Astrocyte of the spinal cord (primary cell): Measurements from ENCODE around the gene MAPK1IP1L.

ENCODE experiments used
- DNase-seq: peaks from one replicate; pipeline ENCODE4 v3.0.0; 2011; ENCODE audit warnings: low read depth, low spot score
- H3K4me3 ChIP-seq: 2 replicates; pipeline ENCODE4 v1.5.1; 2011; ENCODE audit warnings: low read depth, mild to moderate bottlenecking, low read length, moderate library complexity
- CTCF ChIP-seq: IDR thresholded peaks from 2 replicates; pipeline ENCODE4 v1.5.1; 2012; ENCODE audit warnings: low read depth, mild to moderate bottlenecking, low read length, inconsistent platforms
- in situ Hi-C: cut with HindIII; loops from 2 replicates; pipeline ENCODE4 v1.10.0; 2017; ENCODE audit warnings: low sequenced_read_pairs

Gene MAPK1IP1L

GRCh38 chr14:55102141-55102621 lies 50.7 kb downstream of the MAPK1IP1L start:
- peak; percentile 97 for DNase-seq
- TF ChIP-seq CTCF, result no peak
- H3K4me3 ChIP-seq, result no peak overlapping the region
- in situ Hi-C loops, result no loop called here

GRCh38 chr14:55103005-55103640 lies 51.7 kb downstream of the MAPK1IP1L start:
- peak overlapping the region; percentile 2 for H3K4me3 ChIP-seq
- in situ Hi-C loops, result no loop called here
- peak; percentile 95 for DNase-seq
- TF ChIP-seq CTCF, result no peak

GRCh38 chr14:55103971-55104954 lies 52.8 kb downstream of the MAPK1IP1L start:
- no peak for TF ChIP-seq CTCF
- DNase-seq, result no peak
- in situ Hi-C loops, result no loop called here

GRCh38 chr14:55105991-55106390 lies 54.5 kb downstream of the MAPK1IP1L start:
- in situ Hi-C loops, result no loop called here
- no peak for DNase-seq
- H3K4me3 ChIP-seq, result no peak overlapping the region
- TF ChIP-seq CTCF, result no peak

More at GRCh38 chr14:55103971-55104954, 52.8 kb downstream of the MAPK1IP1L start:
- no peak overlapping the region for H3K4me3 ChIP-seq

- no peak for TF ChIP-seq CTCF
- peak; percentile 97 for DNase-seq
- no peak overlapping the region for H3K4me3 ChIP-seq
- in situ Hi-C loops, result no loop called here
These were observed 56.5 kb downstream of the MAPK1IP1L start for GRCh38 chr14:55107766-55108554.

GRCh38 chr14:55109836-55110235 lies 58.4 kb downstream of the MAPK1IP1L start:
- in situ Hi-C loops, result no loop called here
- no peak overlapping the region for H3K4me3 ChIP-seq
- TF ChIP-seq CTCF, result no peak
- no peak for DNase-seq
